SU-DHL-6 (cell line): ENCODE results near the gene GNPTG.

Experiments
- EZH2phosphoT487 ChIP-seq: fragments of 200-600 bp; sonication (generic), shearing (Covaris generic); conservative IDR thresholded peaks from 2 replicates; pipeline ENCODE4 v1.6.1; 2018; ENCODE audit warnings: mild to moderate bottlenecking, antibody characterized with exemption, low read length, moderate library complexity, mixed read lengths
- TF ChIP-seq, protein P1 (sequence below): fragments of 200-600 bp; sonication (generic); IDR thresholded peaks from one replicate; pipeline ENCODE4 v1.5.1; 2017; ENCODE audit warnings: antibody characterized with exemption, mild to moderate bottlenecking, low read length, moderate library complexity; ENCODE audit not compliant: insufficient read depth, poor library complexity, severe bottlenecking

DNA sequence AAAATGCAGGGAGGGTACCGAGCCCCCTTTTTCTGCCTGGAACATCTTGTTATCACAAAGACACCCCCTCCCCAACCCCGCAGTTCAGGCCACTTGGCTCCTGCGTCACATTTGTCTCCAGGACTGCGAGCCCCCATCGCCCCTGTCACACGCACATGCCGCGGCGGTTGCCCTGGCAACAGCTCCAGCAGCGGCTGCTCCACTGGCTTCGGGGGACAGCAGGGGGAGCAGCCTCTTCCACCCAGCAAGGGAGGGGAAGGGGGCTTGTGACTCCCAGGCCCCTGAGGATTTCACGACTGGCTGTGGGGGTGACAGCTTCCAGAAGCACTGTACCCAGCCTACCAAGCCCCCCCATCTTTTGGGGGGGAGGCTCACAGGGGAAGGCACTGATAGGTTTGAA, 15.7 kb upstream of the GNPTG start:
- TF ChIP-seq, protein P1, sequence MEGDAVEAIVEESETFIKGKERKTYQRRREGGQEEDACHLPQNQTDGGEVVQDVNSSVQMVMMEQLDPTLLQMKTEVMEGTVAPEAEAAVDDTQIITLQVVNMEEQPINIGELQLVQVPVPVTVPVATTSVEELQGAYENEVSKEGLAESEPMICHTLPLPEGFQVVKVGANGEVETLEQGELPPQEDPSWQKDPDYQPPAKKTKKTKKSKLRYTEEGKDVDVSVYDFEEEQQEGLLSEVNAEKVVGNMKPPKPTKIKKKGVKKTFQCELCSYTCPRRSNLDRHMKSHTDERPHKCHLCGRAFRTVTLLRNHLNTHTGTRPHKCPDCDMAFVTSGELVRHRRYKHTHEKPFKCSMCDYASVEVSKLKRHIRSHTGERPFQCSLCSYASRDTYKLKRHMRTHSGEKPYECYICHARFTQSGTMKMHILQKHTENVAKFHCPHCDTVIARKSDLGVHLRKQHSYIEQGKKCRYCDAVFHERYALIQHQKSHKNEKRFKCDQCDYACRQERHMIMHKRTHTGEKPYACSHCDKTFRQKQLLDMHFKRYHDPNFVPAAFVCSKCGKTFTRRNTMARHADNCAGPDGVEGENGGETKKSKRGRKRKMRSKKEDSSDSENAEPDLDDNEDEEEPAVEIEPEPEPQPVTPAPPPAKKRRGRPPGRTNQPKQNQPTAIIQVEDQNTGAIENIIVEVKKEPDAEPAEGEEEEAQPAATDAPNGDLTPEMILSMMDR: no peak
- TF ChIP-seq EZH2phosphoT487: no peak
